Lower leg skin (tissue), 3 donors: ENCODE measurements around the gene MAGI2.

Experiments
- POLR2A ChIP-seq, 2 donors: fragments of 450-650 bp; IDR thresholded peaks; one replicate each; pipeline ENCODE4 v1.6.1; 2016 to 2017; ENCODE audit warnings: antibody characterized with exemption in 2 of 2, mild to moderate bottlenecking in 1 of 2, moderate library complexity in 1 of 2
- TF ChIP-seq, protein P1 (sequence below), 3 donors: fragments of 450-650 bp; IDR thresholded peaks; one replicate each; pipeline ENCODE4 v1.5.1; 2016; ENCODE audit warnings: antibody characterized with exemption in 3 of 3, mild to moderate bottlenecking in 3 of 3, moderate library complexity in 2 of 3

DNA sequence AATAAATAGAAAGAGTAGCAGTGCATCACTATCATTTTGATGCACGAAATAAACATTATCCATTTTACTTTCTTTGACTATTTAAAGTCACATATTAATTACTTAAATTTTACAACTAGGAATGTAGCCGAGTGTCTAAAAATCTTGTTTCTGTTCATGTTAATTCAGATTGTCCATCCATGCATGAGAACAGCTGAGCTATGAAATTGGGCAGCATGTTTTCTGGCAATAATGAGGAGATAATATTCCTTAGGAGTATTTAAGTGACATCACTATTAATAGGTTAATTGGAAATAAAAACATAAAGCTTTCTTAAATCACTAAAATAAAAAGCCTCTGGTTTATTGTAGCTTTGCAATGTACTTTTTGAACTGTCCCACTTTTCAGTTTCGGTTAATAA, 1361.1 kb downstream of the MAGI2 start:
- TF ChIP-seq POLR2A (IDR thresholded peaks at IDR 0.05): no peak
- TF ChIP-seq, protein P1, sequence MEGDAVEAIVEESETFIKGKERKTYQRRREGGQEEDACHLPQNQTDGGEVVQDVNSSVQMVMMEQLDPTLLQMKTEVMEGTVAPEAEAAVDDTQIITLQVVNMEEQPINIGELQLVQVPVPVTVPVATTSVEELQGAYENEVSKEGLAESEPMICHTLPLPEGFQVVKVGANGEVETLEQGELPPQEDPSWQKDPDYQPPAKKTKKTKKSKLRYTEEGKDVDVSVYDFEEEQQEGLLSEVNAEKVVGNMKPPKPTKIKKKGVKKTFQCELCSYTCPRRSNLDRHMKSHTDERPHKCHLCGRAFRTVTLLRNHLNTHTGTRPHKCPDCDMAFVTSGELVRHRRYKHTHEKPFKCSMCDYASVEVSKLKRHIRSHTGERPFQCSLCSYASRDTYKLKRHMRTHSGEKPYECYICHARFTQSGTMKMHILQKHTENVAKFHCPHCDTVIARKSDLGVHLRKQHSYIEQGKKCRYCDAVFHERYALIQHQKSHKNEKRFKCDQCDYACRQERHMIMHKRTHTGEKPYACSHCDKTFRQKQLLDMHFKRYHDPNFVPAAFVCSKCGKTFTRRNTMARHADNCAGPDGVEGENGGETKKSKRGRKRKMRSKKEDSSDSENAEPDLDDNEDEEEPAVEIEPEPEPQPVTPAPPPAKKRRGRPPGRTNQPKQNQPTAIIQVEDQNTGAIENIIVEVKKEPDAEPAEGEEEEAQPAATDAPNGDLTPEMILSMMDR (IDR thresholded peaks at IDR 0.05): no peak
